Activated CD4-positive, CD25-positive, alpha-beta regulatory T cell treated with anti-CD3 and anti-CD28 coated beads, Interleukin-2, amount 50 U/mL, for 16 hours (primary cell): ENCODE results near the gene KCNK5.
A peak's percentile ranks its signal among the peaks of the same experiment; 100 is the strongest.

ENCODE experiments used
- DNase-seq: peaks from one replicate; pipeline ENCODE4 v3.0.0-alpha.2; 2020; ENCODE audit warnings: low read depth, low spot score

The KCNK5 gene

GRCh38 chr6:39228992-39229767, at the start of gene KCNK5:
Gene KCNK5 (minus strand): TSS chr6:39229475. CDS start chr6:39229111, 364 bp downstream.
- DNase-seq: peak; percentile 28

DNA sequence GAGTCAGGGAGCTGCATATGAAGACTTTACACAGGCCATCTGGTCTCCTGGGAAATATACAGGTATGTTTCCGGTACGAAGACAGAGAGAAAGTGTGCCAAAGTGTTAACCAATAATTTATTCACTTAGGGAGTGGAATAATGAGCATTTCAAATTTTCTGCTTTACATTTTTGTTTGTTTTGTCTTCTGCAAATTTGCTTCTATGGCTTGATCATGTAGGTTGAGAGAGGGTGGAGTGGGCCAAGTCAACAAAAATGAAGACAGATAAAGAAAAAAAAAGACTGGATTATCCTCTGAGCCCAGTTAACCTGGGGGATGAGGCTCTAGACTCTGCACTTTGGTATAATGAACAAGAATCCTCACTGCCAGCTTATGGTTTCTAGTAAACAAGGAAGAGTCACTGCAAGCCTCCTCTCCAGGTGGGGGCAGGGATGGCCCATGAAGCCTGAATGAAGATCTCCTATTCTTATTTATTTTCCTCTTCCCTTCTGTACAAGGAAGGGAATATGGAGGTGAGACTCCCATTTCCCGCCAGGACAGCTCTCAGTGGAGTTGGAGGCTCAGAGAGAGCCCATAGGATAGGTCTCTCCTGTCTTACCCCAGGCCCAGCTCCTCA, 47.2 kb upstream of the KCNK5 start:
- DNase-seq: no peak

DNA sequence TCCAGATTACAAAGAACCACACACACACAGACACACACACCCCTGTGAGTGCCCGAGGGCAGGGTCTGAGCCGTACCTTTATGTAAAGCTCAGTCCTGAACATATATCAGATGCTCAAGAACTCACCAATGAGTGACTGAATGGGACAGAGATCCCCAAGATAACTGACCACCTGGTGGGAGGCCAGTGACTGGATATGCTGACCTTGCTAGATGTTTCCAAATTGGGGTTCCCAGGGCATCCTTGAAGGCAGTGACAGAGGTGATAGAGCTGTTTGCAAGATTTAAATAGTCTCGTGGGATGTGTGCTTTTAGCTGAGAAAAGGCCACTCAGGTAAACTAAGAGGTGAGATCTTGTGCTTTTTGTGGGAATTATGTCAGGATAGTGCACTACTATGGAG, 45.6 kb upstream of the KCNK5 start:
- DNase-seq: no peak

DNA sequence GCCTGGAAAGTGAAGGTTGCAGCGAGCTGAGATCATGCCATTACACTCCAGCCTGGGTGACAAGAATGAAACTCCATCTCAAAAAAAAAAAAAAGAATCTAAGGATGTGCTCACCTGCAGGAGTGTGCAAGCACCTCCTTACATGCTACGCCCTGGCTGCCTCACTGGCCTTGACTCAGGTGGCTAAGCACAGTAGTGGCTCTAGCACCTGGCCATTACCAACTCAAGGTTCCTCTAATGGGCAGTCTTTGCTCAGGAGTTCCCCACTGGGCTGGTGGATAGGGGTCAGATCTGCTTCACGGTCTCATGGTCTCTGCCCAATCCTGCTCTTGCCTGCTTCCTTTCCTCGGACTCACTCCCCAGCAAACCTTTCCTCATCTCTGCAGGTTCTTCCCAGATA, 45.2 kb upstream of the KCNK5 start:
- no peak for DNase-seq

GRCh38 chr6:39273406-39273821, 44.1 kb upstream of the KCNK5 start:
- DNase-seq: no peak

DNA sequence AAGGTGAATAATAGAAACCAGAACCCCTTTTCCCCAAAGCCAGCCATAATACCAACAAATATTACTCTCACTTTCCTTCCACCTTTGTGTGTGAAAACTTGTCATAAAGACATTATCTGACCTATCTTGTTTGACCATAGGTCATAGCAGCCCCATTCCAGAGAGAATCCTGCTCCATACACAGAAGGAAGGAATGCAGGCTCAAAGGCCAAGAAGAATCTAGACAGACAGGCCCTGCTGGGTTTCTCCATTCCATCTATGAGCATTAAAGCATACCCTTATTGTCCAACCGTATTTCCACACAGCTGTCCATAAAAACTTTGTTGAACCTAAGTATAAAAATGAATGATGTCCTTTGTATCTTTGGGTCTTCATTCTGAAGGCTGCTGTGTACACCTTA, 40.7 kb upstream of the KCNK5 start:
- DNase-seq: no peak

- no peak for DNase-seq
Measured at GRCh38 chr6:39268721-39269120, 39.4 kb upstream of the KCNK5 start.

- no peak for DNase-seq
Measured at GRCh38 chr6:39268171-39268570, 38.9 kb upstream of the KCNK5 start.

GRCh38 chr6:39266782-39267355, 37.6 kb upstream of the KCNK5 start:
- no peak for DNase-seq

GRCh38 chr6:39266375-39266774, 37.1 kb upstream of the KCNK5 start:
- DNase-seq: no peak

- no peak for DNase-seq
Measured at GRCh38 chr6:39263303-39264037, 34.2 kb upstream of the KCNK5 start.

- no peak for DNase-seq
Measured at GRCh38 chr6:39261751-39262150, 32.5 kb upstream of the KCNK5 start.

GRCh38 chr6:39260953-39261352, 31.7 kb upstream of the KCNK5 start:
- no peak for DNase-seq

DNA sequence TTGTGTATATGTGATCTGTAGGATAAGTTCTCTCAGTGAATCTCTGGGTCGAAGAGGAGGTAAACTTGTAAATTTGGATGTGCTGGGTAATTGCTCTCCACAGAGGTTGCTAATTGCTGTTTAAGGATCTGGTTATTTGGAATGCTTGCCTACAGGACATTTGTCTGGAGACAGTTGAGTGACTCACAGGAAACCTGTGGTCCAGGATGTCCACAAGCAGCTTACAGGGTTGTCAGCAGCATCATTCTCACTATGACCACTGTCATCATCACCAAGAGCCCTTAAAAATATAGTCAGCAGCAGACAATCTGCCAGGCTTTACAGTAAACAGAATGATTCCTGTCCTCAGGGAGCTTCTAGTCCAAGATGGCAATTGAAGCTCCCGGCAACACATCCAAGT, 31.2 kb upstream of the KCNK5 start:
- DNase-seq: no peak

- no peak for DNase-seq
Measured at GRCh38 chr6:39256294-39256940, 27.1 kb upstream of the KCNK5 start.

DNA sequence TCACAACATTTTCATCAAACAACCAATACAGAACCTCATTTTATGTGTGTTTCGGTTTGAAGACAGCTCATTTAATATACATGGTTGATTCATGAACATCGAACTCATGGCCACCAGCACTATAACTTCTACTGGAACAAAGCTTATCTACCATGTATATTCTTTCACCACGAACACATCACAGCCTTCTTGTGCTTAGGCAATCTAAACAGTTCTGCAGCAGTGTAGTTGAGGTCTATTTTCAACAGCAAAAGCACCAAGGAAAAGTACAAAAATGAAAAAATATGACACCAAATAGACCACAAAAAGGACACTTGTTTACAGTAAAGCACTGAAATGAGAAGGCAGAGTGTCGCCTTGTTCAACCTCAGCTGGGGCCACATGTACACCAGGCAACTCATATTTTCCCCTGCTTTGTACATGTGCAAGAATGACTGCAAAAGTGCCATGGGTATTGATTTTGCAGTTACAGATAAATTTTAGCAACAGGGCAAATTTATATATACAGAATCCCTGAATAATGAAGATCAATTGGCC, 25.8 kb upstream of the KCNK5 start:
- no peak for DNase-seq

- DNase-seq: no peak
Measured at GRCh38 chr6:39251406-39251805, 22.1 kb upstream of the KCNK5 start.

- no peak for DNase-seq
Measured at GRCh38 chr6:39250507-39250906, 21.2 kb upstream of the KCNK5 start.

GRCh38 chr6:39249278-39249677, 20.0 kb upstream of the KCNK5 start:
- DNase-seq: no peak

- DNase-seq: no peak
Measured at GRCh38 chr6:39247667-39248194, 18.5 kb upstream of the KCNK5 start.

DNA sequence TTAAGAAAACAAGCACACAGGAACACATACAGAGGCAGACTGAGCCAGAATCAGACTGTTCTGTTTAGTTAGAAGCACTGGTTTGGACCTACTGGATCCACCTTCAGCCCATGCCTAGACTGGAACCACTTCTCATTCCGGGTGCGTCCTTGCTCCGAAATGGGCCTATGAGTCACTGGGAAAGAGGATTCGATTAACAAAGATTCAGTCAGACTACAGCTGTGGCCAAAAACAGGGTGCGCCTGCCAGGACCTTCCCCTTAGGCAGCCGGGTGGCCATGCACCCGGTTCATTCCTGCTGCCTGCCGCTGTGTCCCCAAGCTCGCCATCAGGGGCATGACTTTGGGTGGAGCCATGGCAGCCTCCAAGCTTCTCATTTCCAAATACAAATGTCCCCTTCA, 14.5 kb upstream of the KCNK5 start:
- no peak for DNase-seq
